ENCODE results near the gene PRKCB. TPM values are rescaled to one million over a fixed set of nuclear protein-coding genes. Genes with fewer than 3 reads are reported as not detected.

Gene PRKCB
- polyA plus RNA-seq, 1 experiment, result not detected

DNA sequence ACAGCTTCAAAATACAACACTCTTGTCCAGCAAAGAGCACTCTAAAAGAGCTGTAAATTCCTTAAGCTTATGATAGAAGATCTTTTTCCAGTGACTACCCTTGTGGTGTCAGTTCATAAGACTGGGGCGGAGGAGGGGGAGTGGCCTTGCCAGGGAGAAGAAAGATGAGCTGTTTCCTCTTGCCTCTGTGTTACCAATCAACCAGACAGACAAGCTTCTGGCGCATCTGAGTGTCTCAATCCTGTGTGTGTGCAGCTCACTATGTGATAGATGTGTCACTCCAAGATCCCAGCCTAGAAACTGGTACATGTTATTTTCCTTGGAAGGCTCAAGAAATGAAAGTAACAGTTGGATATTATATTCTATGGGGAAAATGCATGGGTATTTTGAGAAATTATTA lies 253.0 kb downstream of the PRKCB start:
- ChIA-PET CTCF (interaction anchor here (0.6 to 0.7 kb wide), 2 partner anchors 138 to 359 kb away, joined by 3 to 4 read pairs; no protein-coding TSS in a partner anchor), POLR2A (no interaction called here)
- DNase-seq (ENCODE audit: low read depth), result no peak
- no peak for TF ChIP-seq CTCF (IDR thresholded peaks at IDR 0.05; ENCODE audit: insufficient read depth, low read depth, low read length)
- H3K27me3 ChIP-seq (ENCODE audit: control insufficient read depth, insufficient read depth, low read length), result no peaks in the 10 kb centered on the region
- H3K36me3 ChIP-seq (ENCODE audit: control insufficient read depth, insufficient read depth, low read length), result no peaks in the 10 kb centered on the region
- H3K4me3 ChIP-seq (ENCODE audit: low read depth, low read length), result no peak overlapping the region

DNA sequence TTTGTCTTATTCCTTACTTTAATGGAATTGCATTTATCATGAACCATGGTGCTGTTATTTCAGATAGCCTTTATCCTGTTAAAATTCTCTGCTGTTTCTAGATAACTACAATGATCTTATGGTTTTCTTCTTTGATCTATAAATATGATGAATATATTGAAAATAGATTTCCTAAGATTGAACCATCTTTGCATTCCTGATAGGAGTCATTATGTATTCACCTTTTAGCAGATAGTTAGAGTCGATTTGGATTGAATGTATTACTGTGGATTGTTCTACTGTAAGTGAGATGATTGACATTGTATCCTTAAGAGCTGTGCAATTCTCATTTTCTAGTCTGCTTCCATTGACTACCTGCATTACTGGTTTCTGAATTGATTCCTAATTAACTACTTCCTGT lies 255.3 kb downstream of the PRKCB start:
- no peak for DNase-seq (ENCODE audit: low read depth)
- Histone ChIP-seq H3K4me3 (ENCODE audit: low read depth, low read length) (no peak overlapping the region), H3K36me3 (ENCODE audit: control insufficient read depth, insufficient read depth, low read length) (no peaks in the 10 kb centered on the region), H3K27me3 (ENCODE audit: control insufficient read depth, insufficient read depth, low read length) (no peaks in the 10 kb centered on the region)
- no peak for TF ChIP-seq CTCF (IDR thresholded peaks at IDR 0.05; ENCODE audit: insufficient read depth, low read depth, low read length)
- CTCF ChIA-PET, result no interaction called here
- POLR2A ChIA-PET, result no interaction called here

GRCh38 chr16:24093049-24093448 lies 257.3 kb downstream of the PRKCB start:
- H3K4me3 ChIP-seq (ENCODE audit: low read depth, low read length), result no peak overlapping the region
- no peaks in the 10 kb centered on the region for H3K36me3 ChIP-seq (ENCODE audit: control insufficient read depth, insufficient read depth, low read length)
- no peak for TF ChIP-seq CTCF (IDR thresholded peaks at IDR 0.05; ENCODE audit: insufficient read depth, low read depth, low read length)
- DNase-seq (ENCODE audit: low read depth), result no peak
- no peaks in the 10 kb centered on the region for H3K27me3 ChIP-seq (ENCODE audit: control insufficient read depth, insufficient read depth, low read length)
- CTCF ChIA-PET, result no interaction called here
- POLR2A ChIA-PET, result no interaction called here

DNA sequence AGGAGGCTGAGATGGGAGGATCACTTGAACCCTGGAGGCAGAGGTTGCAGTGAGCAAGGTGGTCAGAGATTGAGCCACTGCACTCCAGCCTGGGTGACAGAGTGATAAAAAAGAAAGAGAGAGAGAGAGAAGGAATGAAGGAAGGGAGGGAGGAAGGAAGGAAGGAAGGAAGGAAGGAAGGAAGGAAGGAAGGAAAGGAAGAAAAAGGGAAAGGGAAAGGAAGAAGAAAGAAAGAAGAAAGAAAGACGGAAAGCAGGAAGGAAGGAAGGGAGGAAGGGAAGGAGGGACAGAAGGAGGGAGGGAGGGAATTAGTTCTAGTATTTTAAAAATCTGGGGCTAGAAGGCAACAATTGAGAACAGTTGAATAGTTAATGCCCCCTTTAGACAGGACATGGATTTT lies 258.9 kb downstream of the PRKCB start:
- no peak for DNase-seq (ENCODE audit: low read depth)
- CTCF ChIA-PET, result no interaction called here
- Histone ChIP-seq H3K4me3 (ENCODE audit: low read depth, low read length) (no peak overlapping the region), H3K27me3 (ENCODE audit: control insufficient read depth, insufficient read depth, low read length) (no peaks in the 10 kb centered on the region), H3K36me3 (ENCODE audit: control insufficient read depth, insufficient read depth, low read length) (no peaks in the 10 kb centered on the region)
- POLR2A ChIA-PET, result no interaction called here
- TF ChIP-seq CTCF (IDR thresholded peaks at IDR 0.05; ENCODE audit: insufficient read depth, low read depth, low read length), result no peak

- no peak for TF ChIP-seq CTCF (IDR thresholded peaks at IDR 0.05; ENCODE audit: insufficient read depth, low read depth, low read length)
- H3K36me3 ChIP-seq (ENCODE audit: control insufficient read depth, insufficient read depth, low read length), result no peaks in the 10 kb centered on the region
- no peaks in the 10 kb centered on the region for H3K27me3 ChIP-seq (ENCODE audit: control insufficient read depth, insufficient read depth, low read length)
- POLR2A ChIA-PET, result no interaction called here
- no peak overlapping the region for H3K4me3 ChIP-seq (ENCODE audit: low read depth, low read length)
- DNase-seq (ENCODE audit: low read depth), result no peak
- CTCF ChIA-PET, result no interaction called here
These were observed 263.1 kb downstream of the PRKCB start for GRCh38 chr16:24098896-24099295.

Data from BJ (cell line).